ENCODE measurements around the gene ACAT1. TPM values are rescaled to one million over a fixed set of nuclear protein-coding genes. Genes with fewer than 3 reads are reported as not detected.
"Not testable (repeated sequence)": the region's sequence is repeated elsewhere in the genome, so short reads cannot be mapped to it uniquely, and the experiment has no call there.

Gene ACAT1
- total RNA-seq, 3 donors from 2014 or later, result 88.8 to 123 (median 98.0) TPM

- no peak for TF ChIP-seq CTCF (IDR thresholded peaks at IDR 0.05)
- Histone ChIP-seq H3K36me3 (ENCODE audit: low read depth) (no peaks in the 10 kb centered on the region), H3K9me3 (no peaks in the 10 kb centered on the region), H3K4me3 (no peak overlapping the region), H3K4me1 (ENCODE audit: low read depth) (peaks cover 5% of the 10 kb centered on the region)
- ATAC-seq, result no peak
- no peak for DNase-seq
- intact Hi-C loops (cut with DNase I, micrococcal nuclease), result no loop called here
Measured at GRCh38 chr11:108117746-108118371, 3.5 kb upstream of the ACAT1 start.

GRCh38 chr11:108120936-108121273, 462 bp upstream of the ACAT1 start:
- intact Hi-C loops (cut with DNase I, micrococcal nuclease), result loop anchor here in 1 of 2 donors (5.0 kb wide), 1 partner anchor 541 kb away; no protein-coding TSS in a partner anchor
- not testable (repeated sequence) for H3K4me3 ChIP-seq; H3K36me3 ChIP-seq (ENCODE audit: low read depth); ATAC-seq; DNase-seq; H3K9me3 ChIP-seq
- peaks cover 21% of the 10 kb centered on the region for H3K4me1 ChIP-seq (ENCODE audit: low read depth)

GRCh38 chr11:108122166-108122628, 830 bp downstream of the ACAT1 start:
- DNase-seq, result peak in 1 of 3 donors; percentile 50
- Histone ChIP-seq H3K4me1 (ENCODE audit: low read depth) (peaks cover 21% of the 10 kb centered on the region), H3K9me3 (no peaks in the 10 kb centered on the region), H3K36me3 (ENCODE audit: low read depth) (no peaks in the 10 kb centered on the region), H3K4me3 (peak overlapping the region; percentile 27)
- intact Hi-C loops (cut with DNase I, micrococcal nuclease), result loop anchor here in 1 of 2 donors (5.0 kb wide), 1 partner anchor 540 kb away; no protein-coding TSS in a partner anchor
- peak; percentile 61 for ATAC-seq
- TF ChIP-seq CTCF (IDR thresholded peaks at IDR 0.05), result no peak

GRCh38 chr11:108125096-108125495, 3.7 kb downstream of the ACAT1 start:
- intact Hi-C loops (cut with DNase I, micrococcal nuclease), result no loop called here
- no peaks in the 10 kb centered on the region for H3K9me3 ChIP-seq
- no peak for ATAC-seq
- H3K4me1 ChIP-seq (ENCODE audit: low read depth), result peaks cover 21% of the 10 kb centered on the region
- H3K36me3 ChIP-seq (ENCODE audit: low read depth), result no peaks in the 10 kb centered on the region
- no peak for DNase-seq
- no peak for TF ChIP-seq CTCF (IDR thresholded peaks at IDR 0.05)
- H3K4me3 ChIP-seq, result no peak overlapping the region

GRCh38 chr11:108128772-108129171, 7.4 kb downstream of the ACAT1 start:
- no peak for TF ChIP-seq CTCF (IDR thresholded peaks at IDR 0.05)
- intact Hi-C loops (cut with DNase I, micrococcal nuclease), result no loop called here
- H3K36me3 ChIP-seq (ENCODE audit: low read depth), result no peaks in the 10 kb centered on the region
- no peak overlapping the region for H3K4me3 ChIP-seq
- no peaks in the 10 kb centered on the region for H3K9me3 ChIP-seq
- ATAC-seq, result no peak
- H3K4me1 ChIP-seq (ENCODE audit: low read depth), result peaks cover 7% of the 10 kb centered on the region
- no peak for DNase-seq

GRCh38 chr11:108131993-108132392, 10.6 kb downstream of the ACAT1 start:
- intact Hi-C loops (cut with DNase I, micrococcal nuclease), result no loop called here
- Histone ChIP-seq H3K36me3 (ENCODE audit: low read depth) (no peaks in the 10 kb centered on the region), H3K4me3 (no peak overlapping the region), H3K4me1 (ENCODE audit: low read depth) (no peaks in the 10 kb centered on the region), H3K9me3 (no peaks in the 10 kb centered on the region)
- TF ChIP-seq CTCF (IDR thresholded peaks at IDR 0.05), result no peak
- DNase-seq (no peak), ATAC-seq (no peak)

- DNase-seq; H3K36me3 ChIP-seq (ENCODE audit: low read depth); H3K9me3 ChIP-seq; H3K4me3 ChIP-seq; intact Hi-C loops (cut with DNase I, micrococcal nuclease); ATAC-seq; H3K4me1 ChIP-seq (ENCODE audit: low read depth): not testable (repeated sequence)
Measured at GRCh38 chr11:108132993-108133538, 11.7 kb downstream of the ACAT1 start.
